DMS114 treated with DMSO at 0.1 percent for 48 hours (cell line): Measurements from ENCODE around the gene TMEM107.
"Not testable (repeated sequence)": the region's sequence is repeated elsewhere in the genome, so short reads cannot be mapped to it uniquely, and the experiment has no call there.

Experiments
- DNase-seq: peaks from one replicate; lab custom pipeline; 2025; ENCODE audit not compliant: unreplicated experiment; lab: John Stamatoyannopoulos, UW

Gene TMEM107

GRCh38 chr17:8176197-8176940, at the start of gene TMEM107:
TSS of gene TMEM107 (minus strand) at chr17:8176380. CDS start at chr17:8176286, 94 bp downstream.
- DNase-seq: peak; percentile 78

- DNase-seq: no peak
Measured at GRCh38 chr17:8224891-8225812, 49.0 kb upstream of the TMEM107 start.

GRCh38 chr17:8223356-8224126, 47.4 kb upstream of the TMEM107 start:
- no peak for DNase-seq

- DNase-seq: peak; percentile 85
Measured at GRCh38 chr17:8222630-8223355, 46.6 kb upstream of the TMEM107 start.

GRCh38 chr17:8222380-8222629, 46.1 kb upstream of the TMEM107 start:
- peak; percentile 89 for DNase-seq

GRCh38 chr17:8221663-8222379, 45.6 kb upstream of the TMEM107 start:
- DNase-seq: peak; percentile 89

GRCh38 chr17:8220783-8221662, 44.8 kb upstream of the TMEM107 start:
- DNase-seq: peak; percentile 94

- DNase-seq: not testable (repeated sequence)
Measured at GRCh38 chr17:8214000-8214399, 37.8 kb upstream of the TMEM107 start.

- no peak for DNase-seq
Measured at GRCh38 chr17:8212312-8213180, 36.4 kb upstream of the TMEM107 start.

GRCh38 chr17:8210761-8211458, 34.7 kb upstream of the TMEM107 start:
- DNase-seq: no peak

- DNase-seq: peak; percentile 87
Measured at GRCh38 chr17:8209907-8210760, 34.0 kb upstream of the TMEM107 start, which contains the start of gene AURKB. TSS of gene AURKB (minus strand) at chr17:8210575. CDS start at chr17:8210224, 351 bp downstream.

GRCh38 chr17:8206536-8206935, 30.4 kb upstream of the TMEM107 start:
- DNase-seq: no peak

- DNase-seq: no peak
Measured at GRCh38 chr17:8204761-8205555, 28.8 kb upstream of the TMEM107 start.

GRCh38 chr17:8192070-8192815, 16.1 kb upstream of the TMEM107 start:
- no peak for DNase-seq

GRCh38 chr17:8190506-8190905, 14.3 kb upstream of the TMEM107 start:
- DNase-seq: no peak
